HepG2 (cell line): ENCODE data around the gene FCER1G. TPM values are rescaled to one million over a fixed set of nuclear protein-coding genes. Genes with fewer than 3 reads are reported as not detected.
A peak's percentile ranks its signal among the peaks of the same experiment; 100 is the strongest.

ENCODE experiments used
- ARID3A ChIP-seq: IDR thresholded peaks from 2 replicates; pipeline ENCODE4 v1.6.1; 2012; ENCODE audit warnings: low read depth, low read length, improper control_type of control experiment
- CHCHD3 ChIP-seq: sonication (generic); formaldehyde crosslinking; IDR thresholded peaks from 2 replicates; pipeline ENCODE4 v1.8.0; 2022; ENCODE audit warnings: mild to moderate bottlenecking, missing genetic modification reagents, moderate library complexity
- HNRNPH1 ChIP-seq: fragments of 200-400 bp; formaldehyde crosslinking; optimal IDR thresholded peaks from 2 replicates; pipeline ENCODE3; 2017; ENCODE audit warnings: mild to moderate bottlenecking, low read depth, low read length
- KAT7 ChIP-seq: IDR thresholded peaks from 2 replicates; pipeline ENCODE4 v1.6.1; 2018; ENCODE audit warnings: borderline replicate concordance, missing compliant biosample characterization
- LBX2 ChIP-seq: sonication (generic); formaldehyde crosslinking; IDR thresholded peaks from 2 replicates; pipeline ENCODE4 v1.5.0; 2020; ENCODE audit warnings: missing genetic modification reagents, mild to moderate bottlenecking, borderline replicate concordance
- RXRA ChIP-seq: sonication (generic); formaldehyde crosslinking; IDR thresholded peaks from 2 replicates; pipeline ENCODE4 v1.5.1; 2020; ENCODE audit warnings: missing genetic modification reagents
- SOX5 ChIP-seq: IDR thresholded peaks from 2 replicates; pipeline ENCODE4 v1.6.1; 2016; ENCODE audit warnings: borderline replicate concordance
- SP1 ChIP-seq, 2 experiments: fragments of 450-650 bp in 1 of 2; sonication (generic) in 1 of 2; formaldehyde crosslinking in 1 of 2; IDR thresholded peaks; 2 replicates each; pipeline versions ENCODE4 v1.4.0 to v1.6.1; 2016 to 2020; ENCODE audit warnings: missing genetic modification reagents in 1 of 2
- SP140L ChIP-seq: sonication (generic); formaldehyde crosslinking; IDR thresholded peaks from 2 replicates; pipeline ENCODE4 v1.4.0; 2020; ENCODE audit warnings: missing genetic modification reagents, borderline replicate concordance
- THAP11 ChIP-seq: IDR thresholded peaks from 2 replicates; pipeline ENCODE4 v1.6.1; 2016; ENCODE audit warnings: missing biosample characterization, missing genetic modification reagents
- YY1 ChIP-seq: IDR thresholded peaks from 2 replicates; pipeline ENCODE4 v1.6.1; 2011; ENCODE audit warnings: low read length, low read depth, moderate library complexity, mild to moderate bottlenecking; ENCODE audit not compliant: insufficient read depth, insufficient replicate concordance
- ZBTB10 ChIP-seq: sonication (generic); formaldehyde crosslinking; IDR thresholded peaks from 2 replicates; pipeline ENCODE4 v1.4.0; 2020; ENCODE audit warnings: missing genetic modification reagents, borderline replicate concordance
- ZNF143 ChIP-seq: sonication (generic); formaldehyde crosslinking; IDR thresholded peaks from 2 replicates; pipeline ENCODE4 v1.4.0; 2020; ENCODE audit warnings: missing genetic modification reagents
- ZNF20 ChIP-seq: sonication (generic); formaldehyde crosslinking; IDR thresholded peaks from 2 replicates; pipeline ENCODE4 v1.4.0; 2020; ENCODE audit warnings: mild to moderate bottlenecking, moderate library complexity, missing genetic modification reagents
- ZNF256 ChIP-seq: sonication (generic); formaldehyde crosslinking; conservative IDR thresholded peaks from 2 replicates; pipeline ENCODE4 v1.4.0; 2020; ENCODE audit warnings: missing genetic modification reagents
- ZNF549 ChIP-seq: sonication (generic); formaldehyde crosslinking; IDR thresholded peaks from 2 replicates; pipeline ENCODE4 v1.5.0; 2020; ENCODE audit warnings: missing genetic modification reagents
- ZNF619 ChIP-seq: sonication (generic); formaldehyde crosslinking; IDR thresholded peaks from 2 replicates; pipeline ENCODE4 v1.4.0; 2020; ENCODE audit warnings: mild to moderate bottlenecking, missing genetic modification reagents
- ZNF768 ChIP-seq: sonication (generic); formaldehyde crosslinking; IDR thresholded peaks from 2 replicates; pipeline ENCODE4 v1.4.0; 2020; ENCODE audit warnings: missing genetic modification reagents
- polyA plus RNA-seq, 8 experiments: library from polyadenylated mRNA; depleted of rRNA in 3 of 8; stranded (reverse) in 7 of 8; unstranded in 1 of 8; fragments of >200 nt; fragmentation: Illumina TruSeq in 4 of 8; extraction: Trizol in 4 of 8; gene quantifications; 2 replicates each; pipeline versions ENCODE4 v1.2.1 to v1.2.3, GENCODE V29; 2011 to 2016; ENCODE audit warnings: low read depth in 4 of 8, missing spikeins in 1 of 8, mixed read lengths in 1 of 8; ENCODE audit not compliant: insufficient read depth in 1 of 8
- total RNA-seq, 5 experiments: library from RNA; depleted of rRNA; stranded (reverse); fragments of >200 nt; fragmentation: Illumina TruSeq; extraction: Trizol; gene quantifications; 2 replicates each; pipeline ENCODE4 v1.2.3, GENCODE V29; 2016; ENCODE audit warnings: low read depth in 1 of 5

The FCER1G gene
- total and polyA plus RNA-seq, 2 of the 13 experiments (the other 11 are each of a cell fraction or from before 2014, with no cell fraction given), result 1.3 to 6.4 TPM

- TF ChIP-seq CHCHD3 (CRISPR knock-in tag), result no peak
- TF ChIP-seq ZNF256, result no peak
- TF ChIP-seq LBX2 (CRISPR knock-in tag), result no peak
- TF ChIP-seq ZBTB10, result no peak
- TF ChIP-seq ZNF20 (CRISPR knock-in tag), result no peak
- TF ChIP-seq ZNF619 (CRISPR knock-in tag), result no peak
- peak; percentile 100 for TF ChIP-seq YY1
- no peak for TF ChIP-seq RXRA (CRISPR knock-in tag)
- peak; percentile 67 for TF ChIP-seq THAP11 (CRISPR knock-in tag)
- TF ChIP-seq ARID3A, result peak; percentile 96
- no peak for TF ChIP-seq ZNF143 (CRISPR knock-in tag)
- peak; percentile 25 for TF ChIP-seq HNRNPH1
- peak; percentile 27 for TF ChIP-seq SOX5 (CRISPR knock-in tag)
- TF ChIP-seq ZNF768 (CRISPR knock-in tag), result no peak
- peak; percentile 31; the same call in 1 of the 2 replicates for TF ChIP-seq KAT7 (CRISPR knock-in tag)
- no peak for TF ChIP-seq SP140L
- no peak for TF ChIP-seq SP1 (IDR thresholded peaks at IDR 0.05)
- no peak for TF ChIP-seq SP1 (CRISPR knock-in tag; IDR thresholded peaks at IDR 0.05)
- TF ChIP-seq ZNF549, result no peak
These were observed 10.6 kb downstream of the FCER1G start, which contains the start of gene TOMM40L (continued) for GRCh38 chr1:161225534-161226319.
